ENCODE measurements around the gene TEX38. TPM values are rescaled to one million over a fixed set of nuclear protein-coding genes. Genes with fewer than 3 reads are reported as not detected.
A peak's percentile ranks its signal among the peaks of the same experiment; 100 is the strongest.

TEX38 gene
- total and polyA plus RNA-seq, 4 donors: not detected

DNA sequence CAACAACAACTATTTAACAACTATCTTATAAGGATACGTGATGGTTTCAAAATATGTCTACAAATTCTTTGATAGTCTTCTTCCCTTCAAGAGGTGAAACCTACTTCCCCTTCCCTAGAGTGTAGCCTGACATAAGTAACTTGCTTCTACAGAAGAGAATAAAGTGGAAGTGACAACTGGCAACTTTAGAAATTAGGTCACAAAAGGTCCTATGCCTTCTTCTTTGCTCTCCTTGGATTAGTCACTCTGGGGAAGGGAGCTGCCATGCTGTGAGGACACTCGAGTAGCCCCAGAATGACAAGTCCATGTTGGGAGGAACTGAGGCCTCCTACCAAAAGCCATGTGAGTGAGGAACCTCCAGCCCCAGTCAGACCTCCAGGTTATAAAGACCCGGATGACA, 28.0 kb downstream of the TEX38 start:
- Histone ChIP-seq H3K4me1 (ENCODE audit: control insufficient read depth in 1 of 2, insufficient read depth in 2 of 2, low read length in 2 of 2) (peaks cover 0 to 3% of the 10 kb centered on the region in 2 donors), H3K27me3 (ENCODE audit: control insufficient read depth in 1 of 2, insufficient read depth in 2 of 2, low read length in 1 of 2) (no peaks in the 10 kb centered on the region), H3K9me3 (ENCODE audit: control insufficient read depth, low read length) (no peaks in the 10 kb centered on the region), H3K27ac (ENCODE audit: low read depth in 1 of 2, low read length in 2 of 2) (no peak overlapping the region), H3K4me3 (ENCODE audit: low read length in 2 of 2) (no peak overlapping the region), H3K36me3 (ENCODE audit: control insufficient read depth in 1 of 2, insufficient read depth in 2 of 2, low read length in 1 of 2) (peaks cover 5% of the 10 kb centered on the region in 2 donors)
- ATAC-seq (ENCODE audit: low FRiP score) (no peak), DNase-seq (no peak)
- intact Hi-C loops (cut with DNase I): no loop called here
- 59 to 68% methylated on average over 3 of the region's 3 CpGs for WGBS, 2 donors

DNA sequence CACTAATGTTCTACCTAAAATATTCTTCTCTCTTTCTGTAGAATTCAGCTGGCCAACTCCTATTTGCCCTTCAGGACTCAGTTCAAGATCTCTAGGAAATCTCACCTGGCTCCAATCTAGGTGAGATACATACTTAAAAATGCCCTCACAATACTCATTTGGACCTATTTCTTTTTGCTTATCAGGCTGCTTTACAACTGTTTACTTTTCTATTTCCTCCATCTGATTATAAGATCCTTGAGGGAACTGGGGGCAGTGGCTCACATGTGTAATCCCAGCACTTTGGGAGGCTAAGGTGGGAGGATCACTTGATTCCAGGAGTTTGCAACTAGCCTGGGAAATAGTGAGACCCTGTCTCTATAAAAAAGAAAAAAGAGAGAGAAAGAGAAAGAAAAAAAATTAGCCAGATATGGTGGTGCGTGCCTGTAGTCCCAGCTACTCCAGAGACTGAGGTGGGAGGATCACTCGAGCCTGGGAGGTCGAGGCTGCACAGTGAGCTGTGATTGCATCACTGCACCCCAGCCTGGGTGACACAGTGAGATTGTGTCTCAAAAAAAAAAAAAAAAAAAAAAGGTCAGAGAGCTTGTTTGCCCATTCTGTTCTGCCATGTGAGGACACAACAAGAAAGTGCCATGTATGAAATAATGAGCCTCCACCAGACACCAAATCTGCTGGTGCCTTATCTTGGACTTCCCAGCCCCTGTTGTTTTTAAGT, 32.4 kb downstream of the TEX38 start:
- no peak for DNase-seq
- intact Hi-C loops (cut with DNase I): no loop called here
- Histone ChIP-seq H3K4me1 (ENCODE audit: control insufficient read depth in 1 of 2, insufficient read depth in 2 of 2, low read length in 2 of 2) (peaks cover under 1 to 3% of the 10 kb centered on the region in 2 donors), H3K9me3 (ENCODE audit: control insufficient read depth, low read length) (no peaks in the 10 kb centered on the region), H3K27me3 (ENCODE audit: control insufficient read depth in 1 of 2, insufficient read depth in 2 of 2, low read length in 1 of 2) (no peaks in the 10 kb centered on the region), H3K27ac (ENCODE audit: low read depth in 1 of 2, low read length in 2 of 2) (no peak overlapping the region), H3K4me3 (ENCODE audit: low read length in 2 of 2) (no peak overlapping the region), H3K36me3 (ENCODE audit: control insufficient read depth in 1 of 2, insufficient read depth in 2 of 2, low read length in 1 of 2) (peaks cover 6% of the 10 kb centered on the region in 2 donors)
- WGBS, 2 donors: 81 to 92% methylated on average over 3 of the region's 3 CpGs
- ATAC-seq (ENCODE audit: low FRiP score): no peak

DNA sequence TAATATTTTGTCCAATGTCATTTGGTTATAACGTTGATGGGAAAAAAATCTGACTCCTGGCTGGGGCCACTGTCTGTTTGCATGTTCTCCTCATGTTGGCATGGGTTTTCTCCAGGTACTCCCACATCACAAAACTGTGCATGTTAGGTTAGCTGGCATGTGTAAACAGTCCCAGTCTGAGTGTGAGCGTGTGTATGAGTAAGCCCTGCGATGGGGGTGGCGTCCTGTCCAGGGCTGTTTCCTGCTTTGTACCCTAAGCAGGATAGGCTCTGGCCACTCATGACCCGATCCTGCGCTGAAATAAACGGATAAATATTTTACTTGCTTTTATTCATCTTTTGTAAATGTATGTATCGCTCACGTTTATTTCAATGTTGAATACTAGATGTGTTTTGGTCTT, 33.8 kb downstream of the TEX38 start:
- no peak overlapping the region for H3K4me3 ChIP-seq (ENCODE audit: low read length in 2 of 2)
- no peak for ATAC-seq (ENCODE audit: low FRiP score)
- no peak for DNase-seq
- intact Hi-C loops (cut with DNase I): no loop called here
- peaks cover 6 to 8% of the 10 kb centered on the region in 2 donors for H3K36me3 ChIP-seq (ENCODE audit: control insufficient read depth in 1 of 2, insufficient read depth in 2 of 2, low read length in 1 of 2)
- H3K4me1 ChIP-seq (ENCODE audit: control insufficient read depth in 1 of 2, insufficient read depth in 2 of 2, low read length in 2 of 2): peaks cover 2 to 3% of the 10 kb centered on the region in 2 donors
- no peaks in the 10 kb centered on the region for H3K9me3 ChIP-seq (ENCODE audit: control insufficient read depth, low read length)
- H3K27me3 ChIP-seq (ENCODE audit: control insufficient read depth in 1 of 2, insufficient read depth in 2 of 2, low read length in 1 of 2): no peaks in the 10 kb centered on the region
- 82 to 83% methylated on average over 9 of the region's 9 CpGs for WGBS, 2 donors
- no peak overlapping the region for H3K27ac ChIP-seq (ENCODE audit: low read depth in 1 of 2, low read length in 2 of 2)

DNA sequence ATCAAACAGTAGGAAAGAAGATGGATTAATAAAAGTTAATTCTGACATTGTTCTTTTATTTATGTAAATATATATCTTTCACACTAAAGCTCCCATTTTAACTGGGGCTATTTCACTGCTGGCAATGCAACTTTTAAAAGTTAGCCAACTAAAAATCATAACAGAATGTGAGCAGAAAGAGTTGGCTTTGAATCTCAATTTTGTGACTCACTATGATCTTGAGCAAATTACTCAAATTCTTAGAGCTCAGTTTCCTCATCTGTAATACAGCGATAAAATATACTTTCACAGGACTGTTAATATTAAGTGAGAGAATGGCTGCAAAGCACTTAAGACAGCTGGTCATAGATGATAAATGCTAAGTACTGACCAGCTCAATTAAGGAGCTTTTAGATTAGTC, 36.5 kb downstream of the TEX38 start:
- Histone ChIP-seq H3K4me1 (ENCODE audit: control insufficient read depth in 1 of 2, insufficient read depth in 2 of 2, low read length in 2 of 2) (peaks cover 0 to 2% of the 10 kb centered on the region in 2 donors), H3K27ac (ENCODE audit: low read depth in 1 of 2, low read length in 2 of 2) (no peak overlapping the region), H3K27me3 (ENCODE audit: control insufficient read depth in 1 of 2, insufficient read depth in 2 of 2, low read length in 1 of 2) (no peaks in the 10 kb centered on the region), H3K4me3 (ENCODE audit: low read length in 2 of 2) (no peak overlapping the region), H3K36me3 (ENCODE audit: control insufficient read depth in 1 of 2, insufficient read depth in 2 of 2, low read length in 1 of 2) (peaks cover 6 to 13% of the 10 kb centered on the region in 2 donors), H3K9me3 (ENCODE audit: control insufficient read depth, low read length) (no peaks in the 10 kb centered on the region)
- ATAC-seq (ENCODE audit: low FRiP score): no peak
- DNase-seq: no peak
- intact Hi-C loops (cut with DNase I): no loop called here
- 87 to 94% methylated on average over 1 of the region's 1 CpG for WGBS, 2 donors

DNA sequence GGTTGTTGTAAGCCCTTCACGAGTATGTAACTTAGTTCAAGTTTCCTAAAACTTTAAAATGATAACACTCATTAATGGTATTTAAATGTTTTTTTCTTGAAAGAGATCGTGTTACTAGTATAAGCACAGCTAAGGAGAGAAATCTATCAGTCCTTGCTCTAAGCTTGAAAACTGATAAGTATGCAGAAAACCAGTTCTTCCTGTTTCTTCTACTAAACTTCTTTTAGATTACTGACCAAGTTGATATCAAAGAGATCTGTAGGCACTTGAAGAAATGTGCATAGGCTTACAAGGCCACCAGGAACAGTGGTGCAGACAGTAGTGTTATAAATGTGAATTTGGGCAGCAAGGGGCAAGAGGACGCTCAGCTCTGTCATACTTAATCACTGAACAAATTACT, 43.3 kb downstream of the TEX38 start:
- no peaks in the 10 kb centered on the region for H3K9me3 ChIP-seq (ENCODE audit: control insufficient read depth, low read length)
- WGBS, 2 donors: 79 to 83% methylated on average over 3 of the region's 3 CpGs
- H3K36me3 ChIP-seq (ENCODE audit: control insufficient read depth in 1 of 2, insufficient read depth in 2 of 2, low read length in 1 of 2): peaks cover 5 to 7% of the 10 kb centered on the region in 2 donors
- H3K4me3 ChIP-seq (ENCODE audit: low read length in 2 of 2): no peak overlapping the region
- DNase-seq (no peak), ATAC-seq (ENCODE audit: low FRiP score) (no peak)
- intact Hi-C loops (cut with DNase I): loop anchor here (5.0 kb wide), 2 partner anchors 113 to 308 kb away; partner anchors contain the start of gene MKNK1 (in 1 of the 2)
- H3K4me1 ChIP-seq (ENCODE audit: control insufficient read depth in 1 of 2, insufficient read depth in 2 of 2, low read length in 2 of 2): no peaks in the 10 kb centered on the region
- no peaks in the 10 kb centered on the region for H3K27me3 ChIP-seq (ENCODE audit: control insufficient read depth in 1 of 2, insufficient read depth in 2 of 2, low read length in 1 of 2)
- no peak overlapping the region for H3K27ac ChIP-seq (ENCODE audit: low read depth in 1 of 2, low read length in 2 of 2)

DNA sequence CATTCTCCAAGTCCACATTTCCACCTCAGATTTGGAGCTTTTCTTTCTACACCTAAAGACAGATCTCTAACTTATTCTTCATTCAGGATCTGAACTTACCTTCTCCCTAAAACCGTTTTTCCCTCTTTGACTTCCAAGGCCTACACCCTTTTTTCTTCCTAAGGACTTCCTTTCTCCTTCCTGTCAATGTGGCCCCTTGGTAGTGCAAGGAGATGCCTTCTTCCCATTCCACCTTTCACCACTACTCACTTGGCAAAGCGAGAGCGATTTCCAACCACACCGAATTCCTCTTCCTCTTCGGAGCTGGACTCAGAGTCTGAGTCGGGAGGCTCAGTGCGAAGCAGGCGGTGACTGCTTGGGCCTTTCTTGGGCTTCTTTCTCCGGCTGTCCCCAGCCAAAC, 46.0 kb downstream of the TEX38 start:
- 70% methylated on average over 9 of the region's 9 CpGs for WGBS, 2 donors
- intact Hi-C loops (cut with DNase I): loop anchor here (5.0 kb wide), 2 partner anchors 115 to 310 kb away; partner anchors contain the start of gene MKNK1 (in 1 of the 2)

GRCh38 chr1:46718340-46718726, 46.7 kb downstream of the TEX38 start:
- Histone ChIP-seq H3K4me1 (ENCODE audit: control insufficient read depth in 1 of 2, insufficient read depth in 2 of 2, low read length in 2 of 2) (no peaks in the 10 kb centered on the region), H3K27me3 (ENCODE audit: control insufficient read depth in 1 of 2, insufficient read depth in 2 of 2, low read length in 1 of 2) (no peaks in the 10 kb centered on the region), H3K9me3 (ENCODE audit: control insufficient read depth, low read length) (no peaks in the 10 kb centered on the region), H3K4me3 (ENCODE audit: low read length in 2 of 2) (peak overlapping the region; percentile 57 to 82), H3K27ac (ENCODE audit: low read depth in 1 of 2, low read length in 2 of 2) (no peak overlapping the region), H3K36me3 (ENCODE audit: control insufficient read depth in 1 of 2, insufficient read depth in 2 of 2, low read length in 1 of 2) (peaks cover 0 to 3% of the 10 kb centered on the region in 2 donors)
- DNase-seq (no peak), ATAC-seq (ENCODE audit: low FRiP score) (no peak)
- intact Hi-C loops (cut with DNase I): loop anchor here (5.0 kb wide), 2 partner anchors 116 to 311 kb away; partner anchors contain the start of gene MKNK1 (in 1 of the 2)
- WGBS, 2 donors: 1 to 2% methylated on average over 12 of the region's 12 CpGs

More for the DNA sequence above, 46.0 kb downstream of the TEX38 start:
- DNase-seq (no peak), ATAC-seq (ENCODE audit: low FRiP score) (no peak)
- H3K36me3 ChIP-seq (ENCODE audit: control insufficient read depth in 1 of 2, insufficient read depth in 2 of 2, low read length in 1 of 2): peaks cover 0 to 5% of the 10 kb centered on the region in 2 donors
- no peaks in the 10 kb centered on the region for H3K27me3 ChIP-seq (ENCODE audit: control insufficient read depth in 1 of 2, insufficient read depth in 2 of 2, low read length in 1 of 2)
- peak overlapping the region in 1 of 2 donors; percentile 82 for H3K4me3 ChIP-seq (ENCODE audit: low read length in 2 of 2)
- no peaks in the 10 kb centered on the region for H3K4me1 ChIP-seq (ENCODE audit: control insufficient read depth in 1 of 2, insufficient read depth in 2 of 2, low read length in 2 of 2)
- H3K27ac ChIP-seq (ENCODE audit: low read depth in 1 of 2, low read length in 2 of 2): no peak overlapping the region
- no peaks in the 10 kb centered on the region for H3K9me3 ChIP-seq (ENCODE audit: control insufficient read depth, low read length)

DNA sequence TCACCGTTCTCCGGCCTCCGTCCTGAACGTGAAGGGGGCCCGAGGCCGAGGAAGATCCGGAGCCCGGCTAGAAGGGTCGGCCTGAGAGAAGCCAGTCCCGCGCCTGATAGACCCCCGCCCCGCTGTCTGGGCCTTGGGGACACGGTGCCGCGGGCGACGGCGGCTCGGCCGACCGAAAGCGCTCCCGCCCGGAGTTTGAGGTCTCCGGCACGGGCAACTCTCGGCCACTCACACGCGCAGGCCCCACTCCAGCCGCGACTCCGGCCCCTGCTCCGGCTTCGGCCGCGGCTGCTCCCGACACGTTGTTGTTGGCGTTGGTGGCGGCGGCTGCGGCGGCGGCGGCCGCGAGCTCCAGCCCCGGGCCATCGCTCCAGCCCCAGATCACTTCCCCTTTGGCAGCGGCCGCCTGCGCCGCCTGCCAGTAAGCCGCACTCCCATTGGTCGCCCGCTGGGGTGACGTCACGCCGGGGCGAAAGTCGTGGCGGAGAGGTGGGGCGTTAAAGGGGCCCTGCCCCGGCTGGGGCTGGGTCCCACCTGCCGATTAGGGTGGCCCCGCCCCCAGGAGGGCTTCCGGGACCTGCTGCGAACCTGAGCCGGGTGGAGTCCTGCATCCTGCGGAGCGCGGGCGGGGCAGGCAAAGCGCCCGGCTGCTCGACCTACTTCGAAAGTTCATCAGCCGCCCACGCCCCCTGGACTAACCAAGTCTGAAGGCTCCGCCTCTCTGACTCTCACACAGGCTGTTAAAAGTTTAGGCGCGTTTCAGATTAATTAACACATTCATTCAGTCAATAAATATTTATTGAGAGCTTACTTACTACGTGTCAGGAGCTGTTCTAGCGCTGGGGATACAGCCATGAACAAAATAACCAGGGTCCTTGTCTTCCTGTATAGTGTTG, 47.3 kb downstream of the TEX38 start, which contains the start of gene EFCAB14:
Gene EFCAB14, minus strand, starts transcription at position 388 of the 896 bp plus-strand sequence. CDS start 1,027 bp downstream, outside the sequence.
- peaks cover 0 to 3% of the 10 kb centered on the region in 2 donors for H3K36me3 ChIP-seq (ENCODE audit: control insufficient read depth in 1 of 2, insufficient read depth in 2 of 2, low read length in 1 of 2)
- no peaks in the 10 kb centered on the region for H3K9me3 ChIP-seq (ENCODE audit: control insufficient read depth, low read length)
- 0% methylated on average over 76 to 85 of the region's 85 CpGs for WGBS, 2 donors
- ATAC-seq (ENCODE audit: low FRiP score): peak; percentile 99
- peak; percentile 96 to 99 for DNase-seq
- no peaks in the 10 kb centered on the region for H3K27me3 ChIP-seq (ENCODE audit: control insufficient read depth in 1 of 2, insufficient read depth in 2 of 2, low read length in 1 of 2)
- H3K4me3 ChIP-seq (ENCODE audit: low read length in 2 of 2): peak within 1 kb of the TSS; percentile 60 to 82
- intact Hi-C loops (cut with DNase I): loop anchor here (5.0 kb wide), 2 partner anchors 117 to 312 kb away; partner anchors contain the start of gene MKNK1 (in 1 of the 2)
- no peaks in the 10 kb centered on the region for H3K4me1 ChIP-seq (ENCODE audit: control insufficient read depth in 1 of 2, insufficient read depth in 2 of 2, low read length in 2 of 2)
- no peak within 1 kb of the TSS for H3K27ac ChIP-seq (ENCODE audit: low read depth in 1 of 2, low read length in 2 of 2)

Measured in aorta (tissue), 5 donors.